ENCODE data around the gene CDC42BPG.

GRCh38 chr11:64846998-64847666 lies 2.7 kb upstream of the CDC42BPG start:
- TF ChIP-seq CTCF (IDR thresholded peaks at IDR 0.05) (peak; percentile 99), POLR2AphosphoS5 (IDR thresholded peaks at IDR 0.05; ENCODE audit: low read depth, low read length) (no peak; the same call in 1 of the 2 replicates), SIN3A (IDR thresholded peaks at IDR 0.05; ENCODE audit: borderline replicate concordance, insufficient read depth, low read depth, low read length) (no peak), TCF7L2 (IDR thresholded peaks at IDR 0.05; ENCODE audit: low read depth, low read length) (no peak)
